Spleen (tissue), 7 donors: ENCODE data around the gene UQCC2.

ENCODE experiments used
- POLR2A ChIP-seq, 3 donors: fragments of 450-650 bp; IDR thresholded peaks; one replicate each; pipeline ENCODE4 v1.5.1; 2017; ENCODE audit warnings: antibody characterized with exemption in 3 of 3, mild to moderate bottlenecking in 1 of 3
- TF ChIP-seq, protein P1 (sequence below), 11 experiments: fragments of 200-600 bp in 7 of 11; fragments of 450-650 bp in 4 of 11; sonication (generic) in 4 of 11; IDR thresholded peaks in 8 of 11; conservative IDR thresholded peaks in 3 of 11; 1 replicate in 7 of 11; 2 replicates in 4 of 11; pipeline versions ENCODE4 v1.4.0 to v1.8.0; 2016 to 2021; ENCODE audit warnings: antibody characterized with exemption in 11 of 11, inconsistent platforms in 4 of 11, mild to moderate bottlenecking in 1 of 11
- donor health status: DM: no; HTN: no; CAD: no; lungs with moderate emphysema.
- donor health status: DM: no; HTN: no; CAD: no.
- donor health status: DM: no; HTN: no; CAD: no.

DNA sequence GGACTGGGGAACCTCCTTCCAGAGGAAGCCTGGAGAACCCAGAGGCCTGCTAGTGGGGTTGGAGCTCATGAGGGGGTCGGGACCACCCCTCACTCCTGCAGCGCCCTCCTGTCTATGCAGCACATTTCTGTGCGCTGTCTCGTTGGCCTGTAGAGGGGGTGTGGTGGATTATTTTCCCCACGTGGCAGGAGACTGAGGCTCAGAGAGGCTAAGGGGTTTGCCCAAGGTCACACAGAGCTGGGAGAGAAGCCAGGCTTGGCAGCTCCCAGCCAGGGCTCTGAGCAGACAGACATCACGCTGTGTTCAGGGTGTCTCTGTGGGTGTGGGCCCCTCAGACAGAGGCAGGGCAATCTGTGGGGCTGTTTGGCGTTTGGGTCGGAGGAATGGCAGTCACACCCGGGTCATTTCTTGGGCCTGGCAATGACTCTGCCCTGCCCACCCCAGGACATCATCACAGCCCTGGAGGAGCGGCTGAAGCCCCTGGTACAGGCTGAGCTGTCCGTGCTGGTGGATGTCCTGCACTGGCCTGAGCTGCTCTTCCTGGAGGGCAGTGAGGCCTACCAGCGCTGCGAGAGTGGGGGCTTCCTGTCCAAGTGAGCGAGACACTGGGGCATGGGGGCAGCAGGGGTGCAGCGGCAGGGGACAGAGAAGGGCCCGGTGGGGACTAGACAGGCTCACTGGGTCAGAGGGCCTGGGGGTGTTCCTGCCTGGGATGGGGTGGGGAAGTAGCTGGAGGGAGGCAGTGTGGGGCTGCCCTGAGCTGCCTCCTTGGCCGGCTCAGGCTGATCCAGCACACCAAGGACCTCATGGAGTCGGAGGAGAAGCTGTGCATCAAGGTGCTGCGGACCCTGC, 27.7 kb downstream of the UQCC2 start:
- TF ChIP-seq, protein P1, sequence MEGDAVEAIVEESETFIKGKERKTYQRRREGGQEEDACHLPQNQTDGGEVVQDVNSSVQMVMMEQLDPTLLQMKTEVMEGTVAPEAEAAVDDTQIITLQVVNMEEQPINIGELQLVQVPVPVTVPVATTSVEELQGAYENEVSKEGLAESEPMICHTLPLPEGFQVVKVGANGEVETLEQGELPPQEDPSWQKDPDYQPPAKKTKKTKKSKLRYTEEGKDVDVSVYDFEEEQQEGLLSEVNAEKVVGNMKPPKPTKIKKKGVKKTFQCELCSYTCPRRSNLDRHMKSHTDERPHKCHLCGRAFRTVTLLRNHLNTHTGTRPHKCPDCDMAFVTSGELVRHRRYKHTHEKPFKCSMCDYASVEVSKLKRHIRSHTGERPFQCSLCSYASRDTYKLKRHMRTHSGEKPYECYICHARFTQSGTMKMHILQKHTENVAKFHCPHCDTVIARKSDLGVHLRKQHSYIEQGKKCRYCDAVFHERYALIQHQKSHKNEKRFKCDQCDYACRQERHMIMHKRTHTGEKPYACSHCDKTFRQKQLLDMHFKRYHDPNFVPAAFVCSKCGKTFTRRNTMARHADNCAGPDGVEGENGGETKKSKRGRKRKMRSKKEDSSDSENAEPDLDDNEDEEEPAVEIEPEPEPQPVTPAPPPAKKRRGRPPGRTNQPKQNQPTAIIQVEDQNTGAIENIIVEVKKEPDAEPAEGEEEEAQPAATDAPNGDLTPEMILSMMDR (IDR thresholded peaks at IDR 0.05 in 8 of 11, conservative IDR thresholded peaks at IDR 0.05 in 3 of 11): no peak
- TF ChIP-seq POLR2A (IDR thresholded peaks at IDR 0.05): no peak
